ENCODE measurements around the gene IGFBP3. TPM values are rescaled to one million over a fixed set of nuclear protein-coding genes. Genes with fewer than 3 reads are reported as not detected.

Gene IGFBP3
- total and polyA plus RNA-seq, 2 of the 13 experiments (the other 11 are each of a cell fraction or from before 2014, with no cell fraction given) = 57.5 TPM; not detected in 1

GRCh38 chr7:45891462-45892402 lies 29.3 kb downstream of the IGFBP3 start (continued):
- TF ChIP-seq ZNF615 (CRISPR knock-in tag; IDR thresholded peaks at IDR 0.05; ENCODE audit: borderline replicate concordance) (no peak; the same call in 1 of the 2 replicates), ZEB1 (IDR thresholded peaks at IDR 0.05; ENCODE audit: insufficient replicate concordance, low read depth) (no peak), DNMT3B (CRISPR knock-in tag; conservative IDR thresholded peaks at IDR 0.05) (no peak), PPARG (CRISPR knock-in tag; conservative IDR thresholded peaks at IDR 0.05) (no peak), TEF (CRISPR knock-in tag; IDR thresholded peaks at IDR 0.05) (no peak), TBL1XR1 (IDR thresholded peaks at IDR 0.05; ENCODE audit: borderline replicate concordance, low read length, partially characterized antibody) (no peak), ARNT2 (CRISPR knock-in tag; IDR thresholded peaks at IDR 0.05; ENCODE audit: low read depth) (no peak; the same call in 1 of the 2 replicates), ZMYM2 (CRISPR knock-in tag; IDR thresholded peaks at IDR 0.05) (peak; percentile 49; the same call in 1 of the 2 replicates), CREB1 (IDR thresholded peaks at IDR 0.05) (no peak), CREB1 (CRISPR knock-in tag; IDR thresholded peaks at IDR 0.05) (no peak), SP2 (CRISPR knock-in tag; IDR thresholded peaks at IDR 0.05) (no peak), ZNF703 (CRISPR knock-in tag; IDR thresholded peaks at IDR 0.05; ENCODE audit: borderline replicate concordance) (no peak), FOXK2 (IDR thresholded peaks at IDR 0.05) (no peak), DR1 (CRISPR knock-in tag; IDR thresholded peaks at IDR 0.05) (no peak), HMG20B (CRISPR knock-in tag; conservative IDR thresholded peaks at IDR 0.05) (no peak), CSRNP2 (CRISPR knock-in tag; conservative IDR thresholded peaks at IDR 0.05; ENCODE audit: low read depth) (no peak; the same call in 1 of the 2 replicates), SOX6 (IDR thresholded peaks at IDR 0.05) (no peak), SOX6 (CRISPR knock-in tag; IDR thresholded peaks at IDR 0.05) (peak; percentile 19; the same call in 1 of the 2 replicates), ETS1 (CRISPR knock-in tag; IDR thresholded peaks at IDR 0.05) (no peak), CAMTA2 (CRISPR knock-in tag; IDR thresholded peaks at IDR 0.05; ENCODE audit: borderline replicate concordance) (no peak), ZNF567 (CRISPR knock-in tag; IDR thresholded peaks at IDR 0.05; ENCODE audit: borderline replicate concordance) (no peak)
- TF ChIP-seq, protein P1, sequence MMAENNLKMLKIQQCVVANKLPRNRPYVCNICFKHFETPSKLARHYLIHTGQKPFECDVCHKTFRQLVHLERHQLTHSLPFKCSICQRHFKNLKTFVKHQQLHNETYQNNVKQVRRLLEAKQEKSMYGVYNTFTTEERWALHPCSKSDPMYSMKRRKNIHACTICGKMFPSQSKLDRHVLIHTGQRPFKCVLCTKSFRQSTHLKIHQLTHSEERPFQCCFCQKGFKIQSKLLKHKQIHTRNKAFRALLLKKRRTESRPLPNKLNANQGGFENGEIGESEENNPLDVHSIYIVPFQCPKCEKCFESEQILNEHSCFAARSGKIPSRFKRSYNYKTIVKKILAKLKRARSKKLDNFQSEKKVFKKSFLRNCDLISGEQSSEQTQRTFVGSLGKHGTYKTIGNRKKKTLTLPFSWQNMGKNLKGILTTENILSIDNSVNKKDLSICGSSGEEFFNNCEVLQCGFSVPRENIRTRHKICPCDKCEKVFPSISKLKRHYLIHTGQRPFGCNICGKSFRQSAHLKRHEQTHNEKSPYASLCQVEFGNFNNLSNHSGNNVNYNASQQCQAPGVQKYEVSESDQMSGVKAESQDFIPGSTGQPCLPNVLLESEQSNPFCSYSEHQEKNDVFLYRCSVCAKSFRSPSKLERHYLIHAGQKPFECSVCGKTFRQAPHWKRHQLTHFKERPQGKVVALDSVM (CRISPR knock-in tag; IDR thresholded peaks at IDR 0.05) = no peak
- TF ChIP-seq, protein P2, sequence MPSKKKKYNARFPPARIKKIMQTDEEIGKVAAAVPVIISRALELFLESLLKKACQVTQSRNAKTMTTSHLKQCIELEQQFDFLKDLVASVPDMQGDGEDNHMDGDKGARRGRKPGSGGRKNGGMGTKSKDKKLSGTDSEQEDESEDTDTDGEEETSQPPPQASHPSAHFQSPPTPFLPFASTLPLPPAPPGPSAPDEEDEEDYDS (CRISPR knock-in tag; IDR thresholded peaks at IDR 0.05) = no peak

All from HepG2 (cell line).